ENCODE measurements around the gene ATAD1.

ATAD1 gene

GRCh38 chr10:87722716-87723115, 95.3 kb downstream of the ATAD1 start:
- H2AFZ ChIP-seq (ENCODE audit: low read length): 0 out of 2 replicates have a peak overlapping the region, but pooled peaks have one; percentile 42
- TF ChIP-seq EZH2phosphoT487 (IDR thresholded peaks at IDR 0.05; ENCODE audit: borderline replicate concordance): no peak
- TF ChIP-seq, protein P1, sequence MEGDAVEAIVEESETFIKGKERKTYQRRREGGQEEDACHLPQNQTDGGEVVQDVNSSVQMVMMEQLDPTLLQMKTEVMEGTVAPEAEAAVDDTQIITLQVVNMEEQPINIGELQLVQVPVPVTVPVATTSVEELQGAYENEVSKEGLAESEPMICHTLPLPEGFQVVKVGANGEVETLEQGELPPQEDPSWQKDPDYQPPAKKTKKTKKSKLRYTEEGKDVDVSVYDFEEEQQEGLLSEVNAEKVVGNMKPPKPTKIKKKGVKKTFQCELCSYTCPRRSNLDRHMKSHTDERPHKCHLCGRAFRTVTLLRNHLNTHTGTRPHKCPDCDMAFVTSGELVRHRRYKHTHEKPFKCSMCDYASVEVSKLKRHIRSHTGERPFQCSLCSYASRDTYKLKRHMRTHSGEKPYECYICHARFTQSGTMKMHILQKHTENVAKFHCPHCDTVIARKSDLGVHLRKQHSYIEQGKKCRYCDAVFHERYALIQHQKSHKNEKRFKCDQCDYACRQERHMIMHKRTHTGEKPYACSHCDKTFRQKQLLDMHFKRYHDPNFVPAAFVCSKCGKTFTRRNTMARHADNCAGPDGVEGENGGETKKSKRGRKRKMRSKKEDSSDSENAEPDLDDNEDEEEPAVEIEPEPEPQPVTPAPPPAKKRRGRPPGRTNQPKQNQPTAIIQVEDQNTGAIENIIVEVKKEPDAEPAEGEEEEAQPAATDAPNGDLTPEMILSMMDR (conservative IDR thresholded peaks at IDR 0.05; ENCODE audit: low read length): no peak
- H3K79me2 ChIP-seq (ENCODE audit: insufficient read depth, low read length): no peaks in the 10 kb centered on the region

DNA sequence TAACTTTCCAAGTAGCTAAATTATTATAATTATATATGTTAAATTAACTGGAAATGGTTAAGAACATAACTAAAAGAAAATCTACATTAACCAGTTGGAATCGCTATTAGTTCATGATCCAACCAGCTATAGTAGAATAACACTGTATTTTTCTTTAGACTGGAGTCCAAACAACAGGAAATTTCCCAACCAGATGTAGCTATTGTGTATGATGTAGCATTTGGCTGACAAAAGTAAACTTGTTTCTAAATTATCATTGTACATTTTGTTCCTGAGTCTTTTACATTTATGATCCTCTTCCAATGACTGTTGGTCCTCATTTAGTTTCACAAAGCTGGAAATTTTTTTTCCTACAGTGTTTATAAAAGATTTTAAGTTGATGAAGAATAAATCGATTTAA, 96.2 kb downstream of the ATAD1 start:
- H3K27me3 ChIP-seq (ENCODE audit: insufficient read depth, low read length, poor library complexity, severe bottlenecking): no peaks in the 10 kb centered on the region
- no peaks in the 10 kb centered on the region for H3K9me3 ChIP-seq (ENCODE audit: insufficient read depth, low read depth, low read length)
- no peaks in the 10 kb centered on the region for H3K36me3 ChIP-seq (ENCODE audit: insufficient read depth, low read length)
- H3F3A ChIP-seq (ENCODE audit: low read depth): no peaks in the 10 kb centered on the region
- H3K79me2 ChIP-seq (ENCODE audit: insufficient read depth, low read length): no peaks in the 10 kb centered on the region
- no peak overlapping the region for H3K4me3 ChIP-seq (ENCODE audit: low read length, poor library complexity, severe bottlenecking)
- H4K20me1 ChIP-seq (ENCODE audit: insufficient read depth, low read length, poor library complexity, severe bottlenecking): no peaks in the 10 kb centered on the region
- TF ChIP-seq, protein P1 (conservative IDR thresholded peaks at IDR 0.05; ENCODE audit: low read length): no peak
- TF ChIP-seq EZH2phosphoT487 (IDR thresholded peaks at IDR 0.05; ENCODE audit: borderline replicate concordance): no peak
- H2AFZ ChIP-seq (ENCODE audit: low read length): no peak overlapping the region
- H3K9ac ChIP-seq (ENCODE audit: low read depth, low read length, poor library complexity, severe bottlenecking): no peak overlapping the region
- peaks cover 6% of the 10 kb centered on the region for H3K4me1 ChIP-seq (ENCODE audit: insufficient read depth, low read length, poor library complexity, severe bottlenecking)
- H3K9me2 ChIP-seq (replicated peaks; ENCODE audit: low read depth, low read length): no peaks in the 10 kb centered on the region
- H3K4me2 ChIP-seq (ENCODE audit: low read depth, low read length, poor library complexity, severe bottlenecking): no peak overlapping the region

More at GRCh38 chr10:87722716-87723115, 95.3 kb downstream of the ATAD1 start:
- H4K20me1 ChIP-seq (ENCODE audit: insufficient read depth, low read length, poor library complexity, severe bottlenecking): no peaks in the 10 kb centered on the region
- H3K4me2 ChIP-seq (ENCODE audit: low read depth, low read length, poor library complexity, severe bottlenecking): no peak overlapping the region
- H3K9me2 ChIP-seq (replicated peaks; ENCODE audit: low read depth, low read length): no peaks in the 10 kb centered on the region
- no peaks in the 10 kb centered on the region for H3F3A ChIP-seq (ENCODE audit: low read depth)
- no peak overlapping the region for H3K9ac ChIP-seq (ENCODE audit: low read depth, low read length, poor library complexity, severe bottlenecking)
- no peaks in the 10 kb centered on the region for H3K36me3 ChIP-seq (ENCODE audit: insufficient read depth, low read length)
- H3K4me3 ChIP-seq (ENCODE audit: low read length, poor library complexity, severe bottlenecking): no peak overlapping the region
- H3K4me1 ChIP-seq (ENCODE audit: insufficient read depth, low read length, poor library complexity, severe bottlenecking): peaks cover 6% of the 10 kb centered on the region
- H3K9me3 ChIP-seq (ENCODE audit: insufficient read depth, low read depth, low read length): no peaks in the 10 kb centered on the region
- no peaks in the 10 kb centered on the region for H3K27me3 ChIP-seq (ENCODE audit: insufficient read depth, low read length, poor library complexity, severe bottlenecking)

- Histone ChIP-seq H3K9ac (ENCODE audit: low read depth, low read length, poor library complexity, severe bottlenecking) (no peak overlapping the region), H2AFZ (ENCODE audit: low read length) (no peak overlapping the region), H3K4me3 (ENCODE audit: low read length, poor library complexity, severe bottlenecking) (no peak overlapping the region), H3K9me3 (ENCODE audit: insufficient read depth, low read depth, low read length) (no peaks in the 10 kb centered on the region), H3K4me2 (ENCODE audit: low read depth, low read length, poor library complexity, severe bottlenecking) (no peak overlapping the region), H3K27me3 (ENCODE audit: insufficient read depth, low read length, poor library complexity, severe bottlenecking) (no peaks in the 10 kb centered on the region), H3K36me3 (ENCODE audit: insufficient read depth, low read length) (no peaks in the 10 kb centered on the region), H3K4me1 (ENCODE audit: insufficient read depth, low read length, poor library complexity, severe bottlenecking) (peaks cover 13% of the 10 kb centered on the region), H3K79me2 (ENCODE audit: insufficient read depth, low read length) (no peaks in the 10 kb centered on the region), H3F3A (ENCODE audit: low read depth) (no peaks in the 10 kb centered on the region), H3K9me2 (replicated peaks; ENCODE audit: low read depth, low read length) (no peaks in the 10 kb centered on the region), H4K20me1 (ENCODE audit: insufficient read depth, low read length, poor library complexity, severe bottlenecking) (no peaks in the 10 kb centered on the region)
- TF ChIP-seq, protein P1 (conservative IDR thresholded peaks at IDR 0.05; ENCODE audit: low read length): no peak
- no peak for TF ChIP-seq EZH2phosphoT487 (IDR thresholded peaks at IDR 0.05; ENCODE audit: borderline replicate concordance)
These were observed 97.4 kb downstream of the ATAD1 start for GRCh38 chr10:87720665-87721064.
